Activated naive CD4-positive, alpha-beta T cell treated with anti-CD3 and anti-CD28 coated beads, Interleukin-2, amount 50 U/mL, for 16 hours (primary cell): ENCODE measurements around the gene NKIRAS2.

Experiments
- DNase-seq: peaks from one replicate; pipeline ENCODE4 v3.0.0-alpha.2; 2020

The NKIRAS2 gene

DNA sequence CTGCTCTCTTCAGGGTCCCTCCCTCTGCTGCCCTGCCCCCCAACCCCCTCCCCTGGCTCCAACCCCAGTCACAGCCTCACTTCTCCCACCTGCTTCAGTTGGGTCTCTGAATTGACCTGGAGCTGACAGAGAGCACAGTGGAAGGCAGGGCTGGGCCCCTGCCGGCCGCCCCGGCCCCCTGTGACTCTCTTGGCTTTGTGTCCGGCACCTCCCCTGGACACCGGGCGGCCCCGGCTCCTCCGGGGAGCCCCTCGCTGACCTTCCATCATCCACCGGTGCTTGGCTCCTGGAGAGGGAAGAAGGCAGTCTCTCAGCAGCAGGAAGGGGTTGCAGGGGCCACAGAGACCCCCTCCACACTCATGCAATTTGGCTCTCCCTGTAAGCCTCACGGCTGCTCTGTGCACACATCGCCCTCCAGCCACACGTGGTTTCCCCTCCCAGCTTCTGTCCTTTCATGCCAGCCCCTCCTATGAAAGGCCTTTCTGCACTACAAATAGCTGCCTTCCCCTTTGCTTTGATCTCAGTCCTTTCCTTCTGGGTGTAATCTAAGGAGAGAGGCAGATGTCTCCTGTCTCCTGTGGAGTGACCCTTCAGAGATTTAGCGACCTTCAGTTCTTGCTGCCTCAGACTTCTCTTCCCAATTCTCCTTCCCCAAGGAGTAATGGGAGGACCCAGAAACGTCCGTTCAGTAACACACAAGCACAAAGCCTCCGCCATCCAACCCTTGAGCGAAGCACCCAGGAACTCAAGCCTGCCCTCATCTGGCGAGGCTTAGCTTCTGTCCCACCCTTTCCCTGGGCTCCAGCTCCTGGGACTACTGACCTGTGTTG is 8.3 kb downstream of the NKIRAS2 start:
- DNase-seq = no peak

DNA sequence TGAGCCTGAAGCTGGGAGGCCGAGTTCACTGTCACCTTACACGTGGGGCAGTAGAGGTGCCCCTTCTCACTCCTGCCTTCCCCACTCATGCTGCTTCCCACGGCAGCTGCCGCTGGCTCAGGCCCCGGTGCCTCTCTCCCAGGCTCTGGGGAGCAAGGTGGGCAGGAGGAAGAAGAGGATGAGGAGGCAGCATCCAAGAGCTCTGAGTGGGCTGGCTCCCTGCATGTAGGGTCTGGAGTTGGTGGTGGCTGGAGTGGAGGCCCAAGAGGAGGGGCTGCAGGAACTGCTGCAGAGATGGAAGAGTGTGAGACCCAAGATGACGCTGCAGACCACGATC is 8.9 kb downstream of the NKIRAS2 start:
- no peak for DNase-seq

DNA sequence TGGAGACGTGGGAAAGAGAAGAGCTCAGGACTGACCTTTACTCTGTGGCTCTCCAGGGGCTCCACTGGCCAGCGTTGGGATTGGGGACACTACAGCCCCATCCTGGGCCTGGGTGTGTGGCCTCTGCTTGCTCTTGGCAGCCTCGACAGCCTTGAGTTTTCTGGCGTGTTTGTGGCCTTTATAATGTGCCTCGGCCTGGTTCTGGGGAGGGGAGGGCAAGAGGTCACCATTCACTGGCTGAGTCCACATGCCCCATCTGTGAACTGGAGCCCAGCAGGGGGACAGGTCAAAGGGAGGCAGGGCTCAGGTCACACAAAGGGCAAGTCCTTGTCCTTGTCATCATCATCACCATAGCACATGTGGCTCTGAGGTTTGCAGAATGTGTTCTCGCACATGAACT is 11.7 kb downstream of the NKIRAS2 start:
- DNase-seq = no peak

DNA sequence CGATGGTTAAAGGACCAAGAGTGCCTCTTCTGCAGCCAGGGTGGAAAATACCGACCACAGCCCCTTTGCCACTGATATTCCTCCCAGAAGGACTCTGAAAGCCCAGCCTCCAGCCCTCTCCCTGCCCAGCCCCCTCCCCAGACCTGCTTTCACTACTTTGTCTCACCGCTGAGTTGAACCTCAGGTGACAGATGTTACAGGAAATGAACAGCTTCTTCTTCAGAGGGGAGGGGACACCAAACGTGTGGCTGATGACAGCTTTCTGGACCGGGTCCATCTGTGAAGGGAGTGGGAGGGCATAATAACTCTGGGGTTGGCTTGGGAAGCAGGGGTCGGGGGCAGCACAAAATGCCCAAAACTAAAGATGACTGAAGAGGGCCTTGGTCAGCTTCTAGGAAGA is 14.2 kb downstream of the NKIRAS2 start:
- DNase-seq = no peak

- no peak for DNase-seq
Observed at GRCh38 chr17:42038221-42038973, 18.5 kb downstream of the NKIRAS2 start.

DNA sequence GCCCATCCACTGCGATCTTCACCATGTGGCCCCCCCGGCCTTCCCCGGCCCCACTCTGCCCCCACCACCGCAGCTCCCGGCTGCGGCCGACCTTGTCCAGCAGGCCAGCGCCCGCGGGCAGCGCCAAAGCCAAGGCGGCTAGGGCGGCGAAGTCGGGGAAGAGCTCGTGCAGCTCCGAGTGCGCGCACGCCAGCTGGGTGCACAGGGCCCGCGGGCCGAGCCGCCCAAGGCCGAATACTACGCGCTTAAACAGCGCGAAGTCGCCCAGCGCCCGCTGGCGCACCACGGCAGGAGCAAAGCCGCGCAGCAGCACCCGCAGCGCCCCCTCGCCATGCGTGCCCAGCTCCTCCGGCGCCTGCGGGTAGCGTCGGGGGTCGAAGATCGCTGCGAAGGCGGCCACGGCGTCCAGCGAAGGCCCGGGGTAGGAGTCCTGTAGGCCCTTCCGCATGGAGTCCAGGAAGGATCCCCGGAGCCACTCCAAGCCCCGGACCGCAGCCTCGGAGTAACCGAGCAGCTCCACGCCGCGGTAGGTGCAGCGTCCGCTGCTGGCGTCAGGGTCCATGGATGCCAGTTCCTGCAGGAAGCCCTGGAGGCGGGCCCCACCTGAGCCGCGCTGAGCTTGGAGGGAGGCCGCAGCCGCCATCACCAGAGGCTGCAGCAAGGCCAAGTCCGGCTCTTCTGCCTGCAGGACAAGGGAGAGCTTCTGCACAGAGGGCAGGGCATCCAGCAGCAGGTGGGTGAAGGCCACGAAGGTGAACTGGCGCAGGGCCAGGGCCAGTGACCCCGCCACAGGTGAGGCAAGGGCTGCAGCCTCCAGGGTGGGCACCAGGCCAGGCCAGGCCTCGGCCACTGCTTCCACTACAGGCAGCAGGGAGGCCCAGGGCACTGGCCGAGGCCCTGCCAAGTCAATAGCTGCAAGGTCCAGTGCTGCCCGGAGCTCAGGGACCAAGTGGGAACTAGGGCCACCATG is 20.2 kb downstream of the NKIRAS2 start:
- no peak for DNase-seq

GRCh38 chr17:42040818-42041217 is 20.9 kb downstream of the NKIRAS2 start:
- no peak for DNase-seq

DNA sequence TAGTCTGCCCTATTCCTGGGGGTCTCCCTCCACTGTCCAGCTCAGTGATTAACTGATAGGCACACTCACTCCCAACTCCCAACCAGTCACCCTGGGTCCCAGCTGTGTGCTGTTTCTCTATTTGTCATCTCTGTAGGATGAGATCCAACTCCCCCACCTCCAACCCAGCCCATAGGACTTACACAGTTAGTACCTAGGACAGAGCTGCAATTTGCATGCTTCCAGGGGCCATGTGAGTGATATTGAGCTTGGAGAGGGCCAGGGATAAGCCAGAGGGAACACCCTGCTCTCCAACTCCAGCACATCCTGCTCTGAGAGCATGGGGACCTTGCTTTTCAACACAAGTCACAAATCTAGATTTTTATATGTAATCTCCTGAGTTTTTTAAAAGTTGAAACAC is 21.7 kb downstream of the NKIRAS2 start:
- no peak for DNase-seq

- DNase-seq = no peak
Observed at GRCh38 chr17:42042598-42043319, 22.9 kb downstream of the NKIRAS2 start.

DNA sequence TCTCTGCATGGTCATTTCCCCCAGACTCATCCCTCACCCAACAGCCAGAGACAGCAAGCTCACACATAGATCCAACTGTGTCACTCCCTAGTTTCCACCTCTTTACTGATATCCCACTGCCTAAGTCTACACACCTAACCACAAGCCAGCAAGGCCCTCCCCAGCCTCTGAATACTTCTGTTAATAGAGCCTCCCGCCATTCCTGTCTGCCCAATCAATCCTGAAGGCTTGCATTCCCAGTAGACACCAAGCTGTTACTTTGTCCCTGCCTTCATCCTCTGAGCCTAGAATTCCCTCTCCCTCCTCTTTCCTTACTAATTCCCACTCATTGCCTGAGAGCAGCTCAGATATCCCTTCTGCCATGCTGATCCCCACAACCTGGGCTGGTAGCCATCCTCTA is 25.8 kb downstream of the NKIRAS2 start:
- no peak for DNase-seq

- DNase-seq = no peak
Observed at GRCh38 chr17:42047343-42047742, 27.5 kb downstream of the NKIRAS2 start.

DNA sequence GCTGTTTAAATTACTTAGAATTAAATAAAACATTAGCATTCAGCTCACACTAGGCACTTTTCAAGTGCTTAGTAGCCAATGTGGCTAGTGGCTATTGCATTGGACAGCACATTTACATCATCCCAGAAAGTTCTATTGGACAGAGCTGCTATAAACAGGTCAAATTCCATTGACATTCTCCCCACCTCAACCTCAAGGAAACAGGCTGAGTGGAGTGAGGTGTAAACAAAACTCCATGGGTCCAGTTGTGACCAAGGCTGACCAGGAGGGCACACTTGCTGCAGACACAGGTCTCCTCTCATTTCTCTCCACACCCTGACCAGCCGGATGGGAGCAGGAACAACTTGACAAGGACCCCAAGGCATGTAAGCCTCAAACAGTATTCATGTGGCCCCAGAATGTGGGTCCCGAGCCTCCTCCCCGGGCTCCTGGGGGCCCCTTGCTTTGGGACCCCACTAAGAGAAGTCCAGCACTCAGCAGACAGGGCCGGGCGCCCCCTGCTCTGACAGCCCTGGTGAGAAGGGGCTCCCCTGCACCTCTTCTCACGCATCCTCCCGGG is 30.0 kb downstream of the NKIRAS2 start:
- no peak for DNase-seq

DNA sequence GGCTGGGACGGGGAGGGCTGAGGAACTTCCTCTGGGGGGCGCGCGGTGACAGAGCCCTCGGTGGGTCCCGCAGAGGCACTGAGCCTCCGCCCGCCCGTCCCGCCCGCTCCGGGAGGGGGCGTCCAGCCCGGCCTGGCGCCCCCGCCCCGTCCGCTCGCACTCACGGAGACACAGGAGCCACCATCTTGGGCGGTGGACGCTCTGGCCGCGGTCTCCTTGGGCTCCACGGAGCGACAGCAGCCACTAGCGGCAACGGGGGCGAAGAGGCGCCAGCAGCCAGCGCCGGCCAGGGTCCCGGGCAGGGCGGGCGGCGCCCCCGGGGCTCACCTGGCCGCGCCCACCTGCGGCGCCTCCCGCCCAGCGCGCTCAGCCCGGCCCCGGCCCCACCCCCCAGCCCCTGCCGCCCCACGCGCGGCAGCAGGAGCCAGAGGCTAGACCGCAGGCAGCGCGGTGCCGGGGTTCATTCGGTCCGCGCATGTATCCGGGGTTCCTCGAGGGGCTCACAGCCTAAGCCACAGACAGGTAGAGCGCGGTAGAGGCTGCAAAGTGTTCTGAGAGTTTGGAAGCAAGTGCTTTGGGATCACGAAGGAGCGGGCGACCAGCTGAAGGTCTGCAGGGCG is 30.6 kb downstream of the NKIRAS2 start, which contains the start of gene C17orf113:
Gene C17orf113, minus strand, starts transcription at position 209 of the 620 bp plus-strand sequence. CDS start 7,225 bp downstream, outside the sequence.
- peak; percentile 43 for DNase-seq

- DNase-seq = no peak
Observed at GRCh38 chr17:42051013-42051400, 31.1 kb downstream of the NKIRAS2 start.

DNA sequence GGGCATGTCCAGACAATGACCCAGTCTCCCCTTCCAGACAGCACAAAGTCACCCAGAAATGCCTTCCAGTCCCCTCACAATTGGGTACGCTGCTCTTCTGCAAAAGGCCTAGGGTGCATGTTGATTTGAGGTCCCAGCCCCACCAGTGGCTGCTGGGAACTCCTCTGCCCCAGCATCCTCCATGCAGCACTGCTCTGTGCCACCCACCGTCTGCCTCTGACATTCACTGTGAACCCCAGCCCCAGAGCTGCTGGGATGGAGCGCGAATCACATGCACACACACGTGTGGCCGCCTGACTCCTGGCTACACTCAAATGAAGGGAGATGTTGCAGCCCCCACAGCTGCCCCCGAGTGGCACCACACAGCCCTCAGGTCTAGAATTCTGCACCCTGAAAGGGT is 31.8 kb downstream of the NKIRAS2 start:
- DNase-seq = no peak

GRCh38 chr17:42052346-42052877 is 32.5 kb downstream of the NKIRAS2 start:
- DNase-seq = no peak

GRCh38 chr17:42053731-42054500 is 34.0 kb downstream of the NKIRAS2 start:
- no peak for DNase-seq

- no peak for DNase-seq
Observed at GRCh38 chr17:42055027-42055426, 35.1 kb downstream of the NKIRAS2 start.

DNA sequence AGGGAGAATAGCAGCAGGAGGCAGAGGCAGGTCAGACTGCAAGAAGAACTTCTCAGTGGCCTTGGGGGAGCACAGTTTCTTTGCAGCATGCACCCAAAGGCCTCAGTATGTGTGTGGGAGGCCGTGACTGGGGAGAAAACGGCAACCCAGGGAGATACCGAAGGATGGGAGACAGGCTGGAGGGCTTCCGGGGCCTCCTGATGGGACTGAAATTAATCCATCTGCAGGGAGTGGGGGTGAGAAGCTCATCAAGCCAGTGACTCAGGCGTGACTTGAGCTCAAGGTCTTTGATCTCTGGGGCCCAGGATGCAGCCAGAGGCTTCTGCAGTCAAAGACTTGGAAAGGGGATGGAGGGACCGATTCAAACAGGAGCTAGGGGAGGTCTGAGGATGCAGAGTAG is 35.6 kb downstream of the NKIRAS2 start:
- DNase-seq = no peak

- DNase-seq = no peak
Observed at GRCh38 chr17:42056635-42057034, 36.7 kb downstream of the NKIRAS2 start.

- no peak for DNase-seq
Observed at GRCh38 chr17:42058063-42058462, 38.2 kb downstream of the NKIRAS2 start.
